HG02943 (cell line): ENCODE measurements around the gene AMN.

Experiments used
- ATAC-seq: cut with Tn5 transposase; IDR thresholded peaks from one replicate; pipeline ENCODE4 v1.9.1; 2021; ENCODE audit warnings: mild to moderate bottlenecking, low read depth, moderate library complexity; ENCODE audit not compliant: unreplicated experiment

Gene AMN

DNA sequence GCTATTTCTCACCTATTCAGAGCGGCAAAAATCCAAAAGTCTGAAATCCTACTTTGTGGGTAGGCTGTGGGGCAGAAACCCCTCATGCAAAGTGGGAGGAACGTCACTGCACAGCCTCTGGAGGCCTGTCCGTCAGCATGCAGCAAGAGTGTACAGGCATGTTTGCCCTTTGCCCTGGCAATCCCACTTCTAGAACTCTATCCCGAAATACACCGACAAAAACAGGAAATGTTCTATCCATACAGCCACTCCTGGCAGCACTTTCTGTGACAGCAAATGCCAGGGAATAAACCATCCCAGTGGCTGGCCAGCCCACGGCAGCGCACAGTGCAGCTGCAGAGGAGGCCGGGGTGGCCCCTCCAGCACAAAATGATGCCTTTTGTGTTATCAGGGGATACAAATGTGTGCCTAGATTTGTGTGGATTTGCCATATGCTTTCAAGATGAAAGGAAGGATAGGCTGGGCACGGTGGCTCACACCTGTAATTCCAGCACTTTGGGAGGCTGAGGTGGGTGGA lies 39.7 kb downstream of the AMN start:
- no peak for ATAC-seq

DNA sequence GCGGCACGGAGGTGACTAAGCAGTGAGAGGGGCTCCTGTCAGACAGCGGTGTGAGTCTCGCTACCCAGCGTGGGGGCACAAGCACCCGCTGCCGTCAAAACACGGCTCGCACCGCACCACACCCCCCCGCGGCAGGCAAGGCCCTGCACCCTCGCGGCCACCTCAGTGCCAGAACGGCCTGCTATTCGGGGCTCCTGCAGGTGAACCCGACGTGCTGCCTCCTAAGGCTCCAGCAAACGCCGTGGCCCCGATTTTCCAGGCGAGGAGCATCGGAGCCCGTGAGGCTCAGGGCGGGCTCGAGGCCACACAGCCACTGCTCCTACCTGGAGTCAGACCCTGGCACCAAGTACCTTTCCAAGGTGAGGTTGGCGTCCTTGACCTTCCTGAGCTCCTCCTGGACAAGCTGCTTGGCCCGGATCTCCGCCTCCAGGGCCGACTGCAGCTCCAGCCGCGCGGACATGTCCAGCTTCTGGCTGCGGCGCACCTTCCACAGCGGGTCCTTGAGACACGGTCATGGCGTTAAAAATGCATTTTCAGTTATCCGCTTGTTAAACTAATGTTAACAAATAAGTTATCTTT lies 41.8 kb downstream of the AMN start:
- ATAC-seq: no peak

DNA sequence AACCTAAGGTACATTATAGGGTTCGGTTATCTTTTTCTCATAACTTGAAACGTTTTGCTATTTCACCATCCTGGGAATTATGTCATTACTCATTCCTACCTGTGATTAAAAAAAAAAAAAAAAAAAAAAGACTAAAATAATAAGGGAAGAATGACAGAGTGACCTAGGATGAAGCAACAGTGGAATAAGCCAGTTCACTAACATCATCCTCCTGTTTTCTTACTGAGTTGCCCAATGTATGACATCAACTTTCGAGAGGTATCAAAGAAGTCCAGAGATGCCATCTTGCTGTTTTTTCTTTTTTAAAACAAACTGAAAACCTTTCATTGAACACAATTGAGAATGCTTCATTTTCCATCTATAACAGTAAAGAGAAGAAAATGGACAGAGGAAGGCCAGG lies 42.8 kb downstream of the AMN start:
- ATAC-seq: no peak

DNA sequence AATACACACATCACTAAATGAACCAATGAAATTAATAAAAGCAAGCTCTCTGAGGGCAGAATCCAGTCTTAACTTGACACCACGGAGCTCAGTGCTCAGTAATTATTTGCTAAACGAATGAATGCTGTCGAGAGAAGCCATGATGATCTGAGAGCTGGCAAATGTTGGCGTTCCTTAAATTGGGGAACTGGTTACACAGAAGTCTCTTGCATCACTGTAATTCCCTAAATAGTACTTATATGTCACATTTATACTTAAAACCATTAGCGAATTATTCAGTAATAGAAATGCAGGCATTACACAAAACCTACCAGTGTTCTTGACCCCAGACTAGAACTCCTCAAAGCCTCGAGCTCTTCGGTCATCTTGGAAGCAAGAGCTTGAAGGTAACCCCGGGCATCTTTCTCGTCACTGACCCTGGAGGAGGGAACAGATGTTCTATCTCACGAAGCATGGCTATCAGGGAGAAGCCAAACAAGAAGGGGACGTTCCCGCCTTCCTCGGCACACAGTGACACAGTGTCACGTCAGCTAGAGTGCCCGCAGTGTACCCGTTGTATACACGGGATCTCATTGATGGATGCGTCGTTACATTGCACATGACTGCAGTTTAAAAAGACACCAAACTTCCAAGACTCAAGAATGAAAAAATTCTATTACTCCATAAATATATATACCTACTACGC lies 43.6 kb downstream of the AMN start:
- ATAC-seq: no peak

GRCh38 chr14:102966681-102967505 lies 44.4 kb downstream of the AMN start:
- no peak for ATAC-seq

DNA sequence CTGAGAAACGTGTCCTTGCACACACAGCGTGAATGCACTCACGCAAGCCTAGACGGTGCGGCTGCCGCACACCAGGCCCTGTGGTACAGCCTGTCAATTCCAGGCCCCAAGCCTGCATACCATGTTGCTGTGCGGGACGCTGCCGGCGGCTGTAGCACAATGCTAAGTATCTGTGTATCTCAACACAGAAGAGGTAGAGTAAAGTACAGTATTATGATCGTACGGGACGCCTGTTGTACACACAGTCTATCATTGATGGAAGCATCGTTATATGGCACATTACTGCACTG lies 45.0 kb downstream of the AMN start:
- ATAC-seq: no peak

DNA sequence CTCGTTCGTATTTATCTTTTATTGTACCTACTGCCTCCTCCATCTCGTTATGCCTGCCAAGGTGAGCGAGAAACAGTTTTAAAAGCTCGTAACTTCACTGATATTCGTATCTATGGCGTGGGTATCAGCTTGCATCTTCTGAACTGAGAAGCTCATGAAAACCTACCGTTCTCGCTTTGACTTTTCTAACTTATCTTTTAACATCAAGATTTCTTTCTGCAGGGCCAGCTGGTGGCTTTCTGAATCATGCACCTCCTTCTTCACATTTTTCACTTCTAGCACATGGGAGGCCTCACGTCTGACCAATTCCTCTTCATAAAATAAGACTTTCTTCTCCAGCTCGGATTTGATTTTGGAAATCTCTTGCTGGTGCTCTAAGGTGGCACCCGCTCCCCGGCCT lies 45.8 kb downstream of the AMN start:
- ATAC-seq: no peak

GRCh38 chr14:102969060-102969791 lies 46.8 kb downstream of the AMN start:
- no peak for ATAC-seq

GRCh38 chr14:102969901-102970300 lies 47.4 kb downstream of the AMN start:
- no peak for ATAC-seq

- ATAC-seq: no peak
These were observed 48.0 kb downstream of the AMN start for GRCh38 chr14:102970496-102970895.

GRCh38 chr14:102971314-102971713 lies 48.9 kb downstream of the AMN start:
- no peak for ATAC-seq

- no peak for ATAC-seq
These were observed 49.6 kb downstream of the AMN start for GRCh38 chr14:102971836-102972606.

DNA sequence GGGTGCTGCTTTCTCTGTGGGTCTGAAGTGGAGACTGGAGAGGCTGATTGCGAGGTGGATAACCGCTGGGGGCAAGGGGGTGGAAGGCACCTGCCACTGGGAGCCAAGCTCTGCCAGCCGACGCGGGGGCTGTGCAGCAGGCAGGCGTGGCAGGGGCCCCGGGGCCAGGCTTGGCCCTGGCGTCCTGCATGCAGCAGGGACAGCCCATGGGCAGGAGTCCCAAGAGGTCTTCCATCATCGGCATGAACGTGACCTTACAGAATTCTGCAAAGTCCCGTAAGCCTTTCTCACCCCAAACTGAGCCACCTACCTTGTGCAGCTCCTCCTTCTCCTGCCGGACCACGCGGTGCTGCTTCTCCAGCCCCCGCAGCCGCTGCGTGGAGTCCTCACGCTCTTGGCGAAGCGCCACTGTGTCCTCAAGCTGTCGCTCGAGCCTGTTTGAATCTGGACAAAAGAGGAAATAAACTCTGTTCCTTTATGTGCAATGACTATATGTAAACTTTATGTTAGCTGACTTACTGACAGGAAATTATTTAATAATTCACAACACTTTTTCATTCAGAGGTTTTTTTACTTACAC lies 51.3 kb downstream of the AMN start:
- ATAC-seq: no peak

DNA sequence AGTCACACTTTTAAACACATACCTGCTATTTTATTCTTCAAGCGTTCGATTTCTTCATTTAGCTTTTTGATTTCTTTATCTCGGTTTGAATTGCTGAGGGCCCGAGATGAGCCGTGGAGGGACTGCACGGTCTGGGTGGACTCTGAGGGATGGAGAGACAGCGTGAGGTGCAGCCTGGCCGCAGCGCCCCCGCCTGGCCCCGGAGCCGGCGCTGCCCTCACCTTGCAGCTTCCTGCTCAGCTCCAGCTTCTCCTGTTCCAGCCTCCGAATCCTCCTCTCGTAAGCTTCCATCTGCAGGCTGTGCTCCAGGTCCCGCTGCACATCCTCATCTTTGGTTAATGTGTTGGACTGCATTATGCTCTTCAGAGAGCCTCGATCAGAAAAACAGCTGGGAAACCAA lies 53.2 kb downstream of the AMN start:
- ATAC-seq: no peak

DNA sequence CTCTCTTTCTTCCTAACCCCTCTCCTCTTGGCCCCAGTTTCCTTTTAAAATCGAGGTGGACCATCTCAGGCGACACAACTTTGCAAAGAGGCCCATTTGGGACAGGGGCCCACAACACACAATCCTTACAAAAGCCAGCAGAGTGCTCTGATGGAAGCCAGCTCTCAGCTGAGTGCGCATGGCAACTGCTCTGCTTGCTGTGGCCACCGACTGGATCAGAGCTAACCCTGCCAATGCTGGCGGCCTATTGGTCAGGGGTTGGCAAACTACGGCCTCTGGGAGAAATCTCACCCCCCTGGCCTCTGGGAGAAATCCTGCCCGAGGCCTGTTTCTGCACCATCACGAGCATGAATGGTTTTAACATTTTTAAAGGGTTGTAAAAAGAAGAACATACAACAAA lies 55.0 kb downstream of the AMN start:
- ATAC-seq: no peak

DNA sequence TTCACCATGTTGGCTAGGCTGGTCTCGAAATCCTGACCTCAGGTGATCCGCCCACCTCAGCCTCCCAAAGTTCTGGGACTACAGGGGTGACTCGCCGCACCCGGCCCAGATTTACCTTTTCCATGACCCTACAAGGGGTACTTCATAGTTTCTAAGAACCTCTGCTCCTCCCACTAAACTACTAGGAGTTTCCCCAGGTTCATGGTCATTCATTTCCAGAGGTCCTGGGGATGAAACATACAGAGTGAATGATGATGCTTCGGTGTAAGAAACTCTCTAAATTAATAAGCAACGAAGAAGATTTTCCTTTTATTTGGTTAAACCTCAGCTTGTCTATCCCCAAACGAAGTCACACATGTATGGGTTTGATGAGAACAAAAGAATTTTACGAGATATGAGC lies 56.9 kb downstream of the AMN start:
- ATAC-seq: no peak

- ATAC-seq: no peak
These were observed 57.9 kb downstream of the AMN start for GRCh38 chr14:102980409-102980810.
